Hematopoietic multipotent progenitor cell (in vitro differentiated cells): ENCODE measurements around the gene IL1RN. TPM values are rescaled to one million over a fixed set of nuclear protein-coding genes. Genes with fewer than 3 reads are reported as not detected.

Source experiments
- DNase-seq, 3 donors: peaks; one replicate each; pipeline ENCODE4 v3.0.0-alpha.2; 2011 to 2015; ENCODE audit warnings: low read depth in 2 of 3, low spot score in 2 of 3
- total RNA-seq: library from RNA; depleted of rRNA; stranded (reverse); fragments of >200 nt; gene quantifications from one replicate; pipeline ENCODE4 v1.2.3, GENCODE V29; 2012

IL1RN gene
- total RNA-seq, 1 donor = 0.54 TPM

DNA sequence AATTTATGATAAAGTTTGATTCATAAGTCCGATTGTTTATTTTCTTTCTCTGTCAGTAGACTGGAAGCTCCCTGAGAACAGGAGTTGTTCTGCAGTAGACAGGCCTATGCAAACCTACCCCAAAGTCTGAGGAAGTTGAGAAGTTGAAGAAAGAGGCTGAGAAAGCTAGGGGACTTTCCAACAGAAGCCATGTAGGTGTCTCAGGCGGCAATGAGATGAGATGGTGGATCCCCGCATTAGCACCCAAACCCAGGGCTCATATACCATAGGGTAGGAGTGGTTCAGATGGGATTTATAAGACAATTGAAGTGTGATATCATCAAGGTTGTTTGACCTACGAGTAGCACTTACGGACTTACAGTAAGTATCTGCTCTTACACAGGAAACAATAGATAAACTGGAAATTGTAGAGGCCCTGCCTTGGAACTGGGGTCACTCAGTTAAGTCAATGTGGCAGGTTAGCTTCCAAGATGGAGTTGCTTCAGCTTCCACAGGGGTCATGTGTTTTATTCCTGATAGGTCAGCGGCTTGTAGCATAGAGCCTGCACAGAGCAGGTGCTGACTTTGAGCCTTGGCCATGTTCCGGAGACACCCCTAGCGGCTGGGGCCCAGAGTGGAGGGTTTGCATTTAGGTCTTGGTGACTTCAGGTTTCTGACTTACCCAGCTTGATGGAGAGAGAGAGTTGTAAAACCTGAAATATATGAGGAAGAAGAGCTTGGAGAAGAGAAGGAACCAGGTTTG, 44.1 kb downstream of the IL1RN start:
- no peak for DNase-seq

DNA sequence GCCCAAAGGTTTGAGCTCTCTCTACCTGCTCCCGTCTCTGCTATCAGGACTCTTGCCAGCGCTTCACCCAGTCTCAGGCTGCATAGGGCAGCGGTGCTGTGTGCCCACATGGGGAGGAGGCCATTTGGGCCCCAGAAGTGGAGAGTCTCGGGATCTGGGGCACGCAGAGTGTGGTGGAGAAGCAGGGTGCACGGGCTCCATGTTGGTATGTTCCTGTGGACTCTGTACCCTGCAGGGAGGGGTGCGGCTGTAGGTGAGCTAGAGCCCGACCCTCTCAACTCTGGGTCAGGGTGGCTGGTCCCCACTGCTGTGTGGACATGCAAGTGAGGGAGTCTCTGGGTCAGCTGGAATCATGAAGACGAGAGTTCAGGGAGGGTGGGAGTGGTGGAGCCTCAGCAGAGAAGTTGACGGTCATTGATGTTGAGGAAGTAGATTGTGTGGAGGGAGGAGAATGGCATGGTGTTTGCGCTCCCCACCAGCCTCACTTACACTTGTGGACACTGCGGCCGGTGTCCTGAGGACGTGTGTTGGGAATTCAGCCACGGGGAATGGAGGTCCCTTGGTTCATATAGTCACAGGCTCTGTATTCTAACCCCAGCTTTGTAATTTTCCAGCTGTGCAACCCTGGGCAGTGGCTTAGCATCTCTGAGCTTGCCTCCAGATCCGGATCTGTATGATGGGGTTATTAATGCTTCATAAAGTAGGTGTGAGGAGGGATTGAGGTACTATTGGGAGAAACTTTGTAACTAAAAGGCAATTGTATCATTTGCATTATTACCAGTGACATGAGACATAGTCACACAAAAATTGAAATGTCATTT, 45.5 kb downstream of the IL1RN start:
- DNase-seq = no peak

DNA sequence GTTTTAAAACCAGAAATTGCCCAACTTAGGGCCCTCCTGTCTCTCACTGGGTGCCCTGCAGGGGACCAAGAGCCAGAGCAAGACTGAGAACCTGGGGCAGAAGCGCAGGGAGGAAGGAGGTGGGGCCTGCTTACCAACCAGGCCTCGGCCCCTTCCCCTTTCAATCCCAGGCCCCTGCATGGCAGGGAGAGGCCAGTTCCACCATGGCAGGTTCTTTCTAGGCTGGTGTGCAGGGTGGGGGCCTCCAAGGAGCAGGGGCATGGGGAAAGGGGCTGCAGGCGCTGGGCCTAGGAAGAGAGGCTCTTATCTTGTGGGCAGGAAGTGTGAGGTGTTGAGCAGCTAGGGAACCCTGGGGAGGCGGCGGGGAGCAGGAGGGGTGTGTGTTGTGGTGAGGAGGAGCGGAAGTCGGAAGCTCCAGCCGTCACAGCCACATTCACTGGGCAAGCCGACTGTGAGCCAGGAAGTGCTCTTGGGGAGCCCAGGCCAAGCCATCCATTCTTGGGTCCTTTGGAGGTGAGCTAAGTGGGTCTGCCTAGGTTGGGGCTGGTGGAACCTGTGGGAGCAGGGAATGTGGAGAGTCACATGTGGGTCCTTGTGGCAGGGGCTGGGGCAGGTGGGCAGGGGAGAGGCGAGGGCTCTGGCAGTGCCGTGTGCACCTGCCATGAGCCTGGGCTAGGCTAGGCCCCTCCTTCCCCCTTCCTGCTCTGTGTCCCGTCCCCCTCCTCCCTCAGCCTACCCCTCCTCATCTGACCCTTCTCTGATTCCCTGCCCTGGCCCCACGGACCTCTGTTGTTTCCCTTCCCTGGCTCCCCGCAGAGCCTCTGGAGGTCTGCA, 46.4 kb downstream of the IL1RN start, which contains the start of gene PSD4:
TSS of gene PSD4 (plus strand) at position 430 of the 834 bp plus-strand sequence. CDS start 8,486 bp downstream, outside the sequence.
- DNase-seq = peak; percentile 65 to 88 (median 85)

DNA sequence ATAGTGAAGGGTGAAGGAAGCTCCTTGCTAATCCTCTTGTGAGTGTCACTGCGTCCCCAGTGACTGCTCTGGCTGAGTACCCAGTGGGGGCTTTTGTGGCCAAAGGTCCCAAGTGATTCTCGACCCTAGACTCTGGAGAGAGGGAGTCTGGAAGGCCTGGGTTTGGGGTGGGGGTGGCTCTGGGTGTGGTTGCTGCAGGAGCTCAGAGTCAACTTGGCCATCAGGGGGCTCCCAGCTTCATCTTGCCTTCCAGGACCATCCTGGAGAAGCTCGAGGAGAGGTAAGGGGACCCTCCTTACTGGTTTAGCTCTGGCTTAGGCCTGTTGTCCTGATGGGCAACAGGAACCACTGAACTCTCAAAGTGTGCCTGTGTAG, 47.0 kb downstream of the IL1RN start:
- DNase-seq = peak in 1 of 3 donors; percentile 13

DNA sequence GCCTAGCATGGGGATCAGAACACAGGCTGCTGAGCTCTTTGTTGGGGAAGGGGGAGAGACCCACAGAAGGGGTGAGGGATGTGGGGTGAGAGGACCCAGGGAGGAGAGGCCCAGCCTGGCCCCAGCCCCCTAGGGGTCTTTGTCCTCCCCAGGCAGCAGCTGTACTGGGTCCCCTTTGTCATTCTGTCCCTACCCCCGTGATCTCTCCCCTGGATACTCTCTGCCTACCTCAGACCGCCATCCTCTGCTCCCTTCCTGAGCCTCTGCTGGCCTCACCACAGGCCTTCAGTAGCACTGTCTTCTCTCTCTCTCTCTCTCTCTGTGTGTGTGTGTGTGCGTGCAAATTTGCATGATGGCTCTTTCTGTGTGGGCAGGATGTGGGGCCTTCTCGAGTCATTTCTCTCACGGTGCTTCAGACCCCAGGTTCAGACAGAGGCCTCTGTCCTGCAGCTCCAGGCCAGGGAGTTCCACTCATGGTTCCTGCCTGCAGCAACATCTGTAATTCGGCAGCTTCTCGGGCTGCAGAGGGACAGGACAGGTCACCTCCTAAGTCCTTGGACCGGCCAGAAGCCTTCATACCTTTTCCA, 47.7 kb downstream of the IL1RN start:
- peak in 2 of 3 donors; percentile 57 to 73 for DNase-seq

DNA sequence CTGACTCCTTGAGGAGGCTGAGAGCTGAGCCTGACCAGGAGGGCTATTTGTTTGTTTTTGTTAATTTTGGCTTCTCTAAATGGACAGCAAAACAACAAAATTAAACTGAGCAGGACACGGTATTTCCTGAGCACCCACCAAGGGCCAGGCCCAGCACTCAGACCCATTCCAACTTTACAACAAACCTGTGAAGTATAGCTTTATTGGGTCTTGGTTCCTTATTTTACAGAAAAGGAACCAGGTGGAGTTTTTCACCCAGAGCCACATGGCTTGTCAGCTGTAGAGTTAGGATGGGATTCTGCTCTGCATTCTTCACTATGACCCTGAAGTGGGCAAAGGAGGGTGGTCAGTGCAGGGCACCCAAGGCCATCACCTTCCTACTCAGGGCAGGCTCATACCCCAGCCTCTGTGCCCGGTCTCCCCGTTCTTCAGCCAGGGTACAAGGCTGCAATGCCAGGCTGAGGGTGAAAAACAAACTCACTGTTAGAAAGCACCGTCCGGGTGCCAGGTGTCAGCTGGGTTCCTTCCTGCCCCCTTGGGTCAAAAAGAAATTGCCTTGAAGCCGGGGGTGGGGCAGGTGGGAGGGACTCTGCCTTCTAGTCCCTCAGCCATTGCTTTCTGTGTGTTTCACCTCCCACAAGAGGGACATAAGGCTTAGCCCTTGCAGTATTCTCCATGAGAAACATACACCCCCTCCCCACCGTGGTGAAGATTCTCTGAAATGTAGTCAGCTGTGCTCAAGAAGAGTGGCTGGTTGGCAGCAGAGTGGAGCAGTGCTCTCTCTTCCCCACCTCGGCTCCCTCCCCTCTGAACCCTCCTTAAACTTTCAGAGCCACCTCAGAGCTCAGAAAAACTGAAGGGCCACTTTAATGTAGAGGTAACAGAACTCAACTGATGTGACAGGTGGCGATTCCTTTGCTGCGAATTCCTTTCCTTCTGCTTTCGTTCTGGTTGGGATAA, 48.6 kb downstream of the IL1RN start:
- DNase-seq = peak in 1 of 3 donors; percentile 29

DNA sequence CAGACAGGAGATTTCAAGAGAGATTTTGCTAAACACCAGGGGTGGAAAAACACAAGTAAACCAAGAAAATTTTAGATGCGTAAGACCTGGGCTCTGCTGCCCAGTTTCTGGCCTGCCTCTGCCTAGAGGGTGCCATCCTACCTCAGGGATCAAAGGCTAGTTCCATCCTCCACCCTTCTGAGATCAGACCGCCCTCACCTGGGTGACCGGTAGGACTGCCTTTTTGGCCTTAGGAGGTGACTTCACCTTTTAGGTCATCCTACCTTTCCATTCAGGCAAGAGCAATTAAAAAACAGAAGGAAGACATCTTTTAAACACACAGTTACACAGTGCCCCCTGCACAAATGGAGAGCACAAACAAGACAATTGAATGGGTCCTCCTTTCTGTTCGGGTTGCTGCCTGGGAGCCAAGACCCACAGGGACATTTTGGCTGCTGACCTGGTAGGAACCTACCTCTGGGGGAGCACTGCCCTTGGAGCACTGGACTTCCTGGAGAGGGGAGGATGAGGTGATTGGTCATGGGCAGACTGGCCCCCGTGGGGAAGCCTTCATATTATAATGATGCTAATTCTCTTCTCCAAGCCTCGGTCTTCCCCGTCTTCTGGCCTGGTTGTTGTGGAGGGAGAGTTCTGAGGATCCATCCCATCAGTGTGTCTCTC, 49.4 kb downstream of the IL1RN start:
- no peak for DNase-seq

DNA sequence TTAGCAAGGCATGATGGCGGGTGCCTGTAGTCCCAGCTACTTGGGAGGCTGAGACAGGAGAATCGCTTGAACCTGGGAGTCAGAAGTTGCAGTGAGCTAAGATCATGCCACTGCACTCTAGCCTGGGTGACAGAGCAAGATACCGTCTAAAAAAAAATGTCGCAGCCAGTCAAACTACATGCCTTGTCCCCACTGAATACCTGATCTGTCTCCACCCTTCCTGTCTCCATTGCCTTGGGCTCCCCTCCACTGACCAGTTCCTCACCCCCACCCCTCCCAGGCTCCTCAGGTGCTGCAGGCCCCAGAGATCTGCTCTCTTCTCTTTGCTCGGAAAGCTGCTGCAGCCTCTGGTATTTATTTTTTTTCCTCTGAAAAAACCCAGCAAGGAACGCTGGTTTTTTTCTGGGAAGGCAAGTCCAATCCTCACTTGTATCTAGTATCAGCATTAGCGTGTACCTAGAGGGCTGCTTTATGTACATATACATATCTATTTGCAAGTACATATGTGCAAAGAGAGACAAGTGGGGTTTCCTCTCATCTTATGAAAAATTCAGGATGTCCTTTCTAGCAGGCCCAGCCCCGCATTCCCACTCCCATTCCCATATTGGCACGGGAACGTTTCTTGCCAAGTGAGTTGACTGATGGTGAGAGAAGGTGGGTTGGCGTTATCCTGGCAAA, 50.8 kb downstream of the IL1RN start:
- no peak for DNase-seq

DNA sequence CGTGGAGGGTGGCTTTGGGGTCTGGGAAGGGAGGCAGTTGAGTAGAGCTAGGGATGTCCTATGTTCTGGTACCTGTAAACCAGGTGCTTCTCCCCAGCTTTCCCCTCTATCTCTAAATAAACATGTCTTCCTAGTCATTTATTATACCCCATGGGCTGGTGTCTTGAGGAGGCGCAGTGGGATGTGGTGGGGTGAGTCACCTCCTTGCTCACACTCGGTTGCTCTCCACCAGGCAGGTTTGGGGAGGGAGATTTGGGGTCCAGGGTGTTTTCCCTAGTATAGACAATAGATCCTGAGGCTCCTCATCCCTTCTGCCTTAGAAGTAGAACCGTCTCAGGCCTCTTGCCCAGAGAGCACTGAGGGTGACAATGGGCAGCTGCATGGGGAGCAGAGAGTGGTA, 51.5 kb downstream of the IL1RN start:
- no peak for DNase-seq

DNA sequence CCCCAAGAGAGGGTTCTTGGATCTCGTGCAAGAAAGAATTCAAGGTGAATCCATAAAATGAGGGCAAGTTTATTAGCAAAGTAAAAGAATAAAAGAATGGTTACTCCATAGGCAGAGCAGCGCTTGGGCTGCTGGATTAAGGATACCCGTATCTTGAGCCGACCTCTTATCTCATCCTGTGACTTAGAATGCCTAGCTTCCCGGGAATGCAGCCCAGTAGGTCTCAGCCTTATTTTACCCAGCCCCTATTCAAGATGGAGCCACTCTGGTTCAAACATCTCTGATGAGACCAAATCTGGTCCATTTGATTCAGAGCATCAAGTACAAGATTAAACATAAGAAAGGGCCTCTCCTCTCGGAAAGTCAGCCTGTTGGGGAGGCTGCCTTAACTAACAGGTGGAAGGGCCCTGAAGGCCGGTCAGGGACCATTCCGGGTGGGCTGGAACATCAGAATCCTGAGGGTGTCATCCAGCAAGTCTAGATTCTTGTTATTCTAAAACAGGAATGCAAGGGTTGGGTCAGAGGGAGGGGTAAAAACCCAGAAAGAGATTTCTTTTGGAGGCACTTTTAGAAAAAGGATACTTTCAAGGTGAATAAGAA, 52.1 kb downstream of the IL1RN start:
- no peak for DNase-seq

DNA sequence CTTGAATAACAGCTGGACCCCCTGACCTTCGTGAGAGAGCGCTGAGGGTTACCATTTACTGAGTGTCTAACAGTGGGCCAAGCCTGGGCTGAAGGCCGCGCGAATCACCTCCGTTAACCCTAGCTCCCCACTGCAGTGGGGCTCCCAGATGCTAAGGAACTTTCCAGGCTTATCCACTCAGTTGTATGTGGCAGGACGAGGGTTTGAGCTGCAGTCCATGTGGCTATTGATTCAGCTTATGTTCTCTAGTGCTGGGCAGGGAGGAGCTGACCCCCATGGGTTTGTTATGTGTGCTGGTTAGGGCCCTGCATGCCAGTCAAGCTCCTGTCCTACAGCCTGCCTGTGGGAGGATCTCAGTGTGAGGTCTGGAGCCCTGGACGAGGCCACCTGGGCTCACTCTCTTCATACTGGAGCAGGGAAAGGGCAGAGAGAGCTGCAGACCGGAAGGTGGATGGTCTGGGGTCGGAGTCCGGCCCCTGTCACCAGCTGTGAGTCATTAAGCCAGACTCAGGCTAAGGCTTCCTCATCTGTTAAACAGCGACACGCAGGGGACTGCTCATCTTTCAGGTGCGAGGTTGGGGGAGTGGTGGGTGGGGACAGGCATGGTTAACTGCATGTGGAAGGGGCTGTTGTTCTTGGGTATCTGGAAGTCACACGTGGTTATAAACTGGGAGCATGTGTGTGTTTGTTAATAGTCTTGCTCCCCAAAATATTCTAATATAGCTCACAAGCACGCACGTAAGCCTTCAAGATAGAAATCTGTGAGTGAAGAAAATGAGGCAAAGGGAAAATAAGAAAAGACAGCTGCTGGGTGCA, 52.9 kb downstream of the IL1RN start:
- no peak for DNase-seq

DNA sequence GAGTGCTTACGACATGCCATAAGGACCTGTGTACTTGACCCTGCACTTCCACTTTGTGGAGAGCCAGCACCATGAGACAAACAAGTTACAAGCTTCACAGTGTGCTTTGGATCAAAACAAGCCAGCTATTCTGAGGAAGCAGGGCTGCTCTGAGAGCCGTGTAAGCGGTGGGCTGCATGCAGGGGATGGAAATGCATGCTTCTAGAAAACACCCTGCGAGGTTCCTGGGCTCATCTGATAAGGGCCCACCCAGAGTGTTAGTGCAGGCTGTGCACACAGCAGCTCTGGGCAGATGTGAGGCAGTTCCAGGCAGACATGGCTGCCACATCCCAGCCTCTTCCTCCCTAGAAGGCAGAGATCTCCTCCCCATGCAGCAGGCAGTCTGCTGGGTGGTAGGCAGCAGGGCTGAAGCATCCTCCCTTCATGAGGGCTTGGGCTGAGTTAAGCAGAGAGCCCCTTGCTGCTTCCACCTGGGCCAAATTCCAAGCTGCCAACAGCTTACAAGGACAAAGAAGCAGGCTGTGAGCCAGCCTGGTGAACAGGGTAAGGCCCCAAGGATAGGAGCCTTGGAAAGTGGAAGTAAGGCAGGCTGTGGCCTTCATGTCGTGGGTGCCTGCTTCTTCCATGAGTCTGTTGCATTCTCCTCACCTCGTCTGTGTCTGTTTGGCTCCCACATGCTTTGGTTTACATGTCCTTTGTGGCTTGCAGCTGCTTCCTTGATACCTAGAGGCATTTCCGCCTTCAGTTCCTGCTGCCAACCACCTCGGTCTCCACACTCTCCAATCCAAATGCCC, 54.1 kb downstream of the IL1RN start:
- DNase-seq = peak in 2 of 3 donors; percentile 20 to 59

DNA sequence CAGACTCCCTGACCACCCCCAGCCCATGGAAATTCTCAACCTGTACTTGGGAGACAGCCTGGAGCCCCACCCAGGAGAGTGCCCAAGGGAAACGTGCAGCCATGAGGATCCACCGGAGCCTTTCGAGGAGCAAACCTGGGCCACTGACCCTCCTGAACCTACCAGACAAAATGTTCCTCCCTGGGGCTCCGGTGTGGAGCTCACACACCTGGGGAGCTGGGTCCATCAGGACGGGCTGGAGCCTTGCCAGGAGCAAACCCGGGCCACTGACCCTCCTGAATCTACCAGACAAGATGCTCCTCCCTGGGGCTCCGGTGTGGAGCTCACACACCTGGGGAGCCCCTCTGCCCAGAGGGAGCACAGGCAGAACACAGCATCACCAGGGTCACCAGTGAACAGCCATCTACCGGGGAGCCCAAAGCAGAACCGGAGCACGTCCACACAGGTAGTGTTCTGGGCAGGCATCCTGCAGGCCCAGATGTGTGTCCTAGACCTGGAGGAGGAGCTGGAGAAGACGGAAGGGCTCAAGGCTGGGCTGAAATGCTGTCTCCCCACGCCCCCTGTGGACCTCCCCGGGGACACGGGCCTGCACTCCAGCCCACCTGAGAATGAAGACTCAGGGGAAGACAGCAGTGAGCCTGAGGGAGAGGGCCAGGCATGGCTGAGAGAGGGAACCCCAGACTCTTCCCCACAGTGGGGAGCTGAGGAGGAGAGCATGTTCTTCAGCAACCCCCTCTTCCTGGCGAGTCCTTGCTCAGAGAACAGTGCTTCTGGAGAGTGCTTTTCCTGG, 55.3 kb downstream of the IL1RN start:
- no peak for DNase-seq

DNA sequence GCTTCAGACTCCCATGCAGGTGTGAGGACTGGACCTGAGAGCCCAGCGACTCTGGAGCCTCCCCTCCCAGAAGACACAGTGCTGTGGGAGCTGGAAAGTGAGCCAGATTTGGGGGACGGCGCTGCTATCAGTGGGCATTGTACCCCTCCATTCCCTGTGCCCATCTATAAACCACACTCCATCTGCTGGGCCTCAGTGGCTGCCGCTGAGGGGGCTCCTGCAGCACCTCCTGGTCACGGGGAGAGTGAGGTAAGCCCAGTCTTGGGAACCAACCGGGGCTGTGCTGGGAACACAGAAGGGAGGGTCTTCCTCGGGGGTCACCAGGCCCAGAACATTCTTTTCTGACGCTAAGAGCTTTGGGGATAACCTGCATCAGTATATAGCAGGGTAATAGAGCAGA, 55.9 kb downstream of the IL1RN start:
- no peak for DNase-seq
